ENCODE results near the gene AXIN2. TPM values are rescaled to one million over a fixed set of nuclear protein-coding genes. Genes with fewer than 3 reads are reported as not detected.
A peak's percentile ranks its signal among the peaks of the same experiment; 100 is the strongest.

AXIN2 gene
- total and polyA plus RNA-seq, 7 donors: 6.0 to 16.1 (median 9.6) TPM

DNA sequence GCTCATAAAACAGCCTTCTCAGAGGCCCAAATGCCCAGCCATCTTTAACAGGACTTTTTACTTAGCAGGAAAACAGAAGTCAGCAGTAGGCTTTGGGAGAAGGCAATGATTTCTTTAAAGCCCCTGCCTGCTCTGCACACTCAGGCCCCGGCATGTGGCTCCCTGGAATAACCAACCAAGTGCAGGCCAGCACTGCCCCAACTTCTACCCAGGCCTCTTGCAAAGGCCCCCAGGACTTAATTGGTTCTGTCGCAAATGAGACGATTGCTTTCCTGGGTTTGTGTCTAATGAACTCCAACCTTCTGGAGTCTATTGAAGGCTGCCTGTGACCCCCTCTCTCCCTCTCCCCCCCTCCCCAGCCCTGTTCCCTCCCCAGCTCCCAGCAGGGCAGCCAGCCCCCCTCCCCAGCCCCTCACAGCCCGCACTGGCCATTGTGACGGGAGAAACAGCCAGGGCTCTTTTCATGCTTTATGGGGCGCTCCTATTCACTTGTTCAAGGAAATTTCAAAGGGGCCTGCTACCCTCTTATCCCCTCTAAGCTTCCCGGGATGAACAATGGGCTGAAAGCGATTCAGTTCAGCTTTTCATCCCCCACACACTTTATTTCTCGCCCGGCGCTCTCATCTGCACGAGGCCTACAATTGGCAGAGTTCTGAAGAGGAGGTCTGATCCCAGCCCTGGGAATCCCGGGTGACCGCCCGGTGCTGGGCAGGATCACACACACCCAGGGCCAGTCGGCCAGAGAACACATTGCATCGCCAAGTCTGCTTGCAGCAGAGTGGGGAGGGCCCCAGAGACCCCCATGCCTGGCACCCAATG is 15.5 kb downstream of the AXIN2 start:
- Histone ChIP-seq H3K9me3 (no peaks in the 10 kb centered on the region), H3K27ac (peak overlapping the region; percentile 19 to 79 (median 66)), H3K36me3 (peaks cover 0 to 19% (median under 1%) of the 10 kb centered on the region in 4 donors), H3K27me3 (no peaks in the 10 kb centered on the region), H3K4me3 (no peak overlapping the region), H3K4me1 (peaks cover 0 to 55% (median 47%) of the 10 kb centered on the region in 4 donors)
- 59 to 87% methylated on average over 17 of the region's 17 CpGs for WGBS, 2 donors
- intact Hi-C loops (cut with DNase I): no loop called here
- no peak for TF ChIP-seq POLR2AphosphoS5 (IDR thresholded peaks at IDR 0.05)
- DNase-seq: peak; percentile 53

GRCh38 chr17:65544672-65545071 is 16.8 kb downstream of the AXIN2 start:
- peaks cover 0 to 29% (median 5%) of the 10 kb centered on the region in 4 donors for H3K36me3 ChIP-seq
- H3K4me1 ChIP-seq: peaks cover 0 to 59% (median 45%) of the 10 kb centered on the region in 4 donors
- H3K4me3 ChIP-seq: no peak overlapping the region
- peak overlapping the region in 2 of 4 donors; percentile 77 to 79 for H3K27ac ChIP-seq
- no peaks in the 10 kb centered on the region for H3K9me3 ChIP-seq
- TF ChIP-seq POLR2A (IDR thresholded peaks at IDR 0.05) (no peak), POLR2AphosphoS5 (IDR thresholded peaks at IDR 0.05) (no peak), CTCF (IDR thresholded peaks at IDR 0.05) (no peak), EP300 (IDR thresholded peaks at IDR 0.05) (no peak)
- 52 to 78% methylated on average over 11 of the region's 11 CpGs for WGBS, 2 donors
- H3K27me3 ChIP-seq: no peaks in the 10 kb centered on the region
- no peak for DNase-seq
- intact Hi-C loops (cut with DNase I): no loop called here

GRCh38 chr17:65542610-65543009 is 18.8 kb downstream of the AXIN2 start:
- Histone ChIP-seq H3K36me3 (peaks cover 6 to 28% (median 10%) of the 10 kb centered on the region in 4 donors), H3K27me3 (no peaks in the 10 kb centered on the region), H3K27ac (no peak overlapping the region), H3K9me3 (no peaks in the 10 kb centered on the region), H3K4me3 (no peak overlapping the region), H3K4me1 (peaks cover 0 to 66% (median 52%) of the 10 kb centered on the region in 4 donors)
- no peak for DNase-seq
- TF ChIP-seq EP300 (IDR thresholded peaks at IDR 0.05) (no peak), POLR2AphosphoS5 (IDR thresholded peaks at IDR 0.05) (no peak), POLR2A (IDR thresholded peaks at IDR 0.05) (no peak), CTCF (IDR thresholded peaks at IDR 0.05) (no peak)
- intact Hi-C loops (cut with DNase I): no loop called here

DNA sequence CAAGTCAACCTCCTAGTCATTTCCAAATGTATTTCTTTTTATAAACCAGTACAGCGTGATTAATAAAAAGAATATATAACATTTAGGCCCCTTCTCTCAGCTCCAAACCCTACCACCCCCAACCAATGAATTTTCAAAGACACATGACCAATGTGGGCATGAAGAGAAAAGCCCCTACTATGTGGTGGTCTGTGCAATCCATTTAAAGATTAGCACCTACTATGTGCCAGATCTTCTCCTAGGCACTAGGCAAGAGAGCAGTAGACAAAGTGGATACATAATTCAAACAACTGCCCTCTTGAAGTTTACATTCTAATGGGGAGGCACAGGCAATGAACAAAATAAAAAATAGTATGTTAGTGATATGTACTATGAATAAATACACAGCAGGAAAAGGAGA is 19.4 kb downstream of the AXIN2 start:
- intact Hi-C loops (cut with DNase I): no loop called here
- DNase-seq: no peak
- Histone ChIP-seq H3K27ac (no peak overlapping the region), H3K27me3 (no peaks in the 10 kb centered on the region), H3K9me3 (no peaks in the 10 kb centered on the region), H3K36me3 (peaks cover 11 to 34% (median 15%) of the 10 kb centered on the region in 4 donors), H3K4me1 (peaks cover 0 to 60% (median 47%) of the 10 kb centered on the region in 4 donors), H3K4me3 (no peak overlapping the region)
- TF ChIP-seq POLR2AphosphoS5 (IDR thresholded peaks at IDR 0.05) (no peak), CTCF (IDR thresholded peaks at IDR 0.05) (no peak), POLR2A (IDR thresholded peaks at IDR 0.05) (no peak), EP300 (IDR thresholded peaks at IDR 0.05) (no peak)
- WGBS, 2 donors: 64 to 90% methylated on average over 1 of the region's 1 CpG

DNA sequence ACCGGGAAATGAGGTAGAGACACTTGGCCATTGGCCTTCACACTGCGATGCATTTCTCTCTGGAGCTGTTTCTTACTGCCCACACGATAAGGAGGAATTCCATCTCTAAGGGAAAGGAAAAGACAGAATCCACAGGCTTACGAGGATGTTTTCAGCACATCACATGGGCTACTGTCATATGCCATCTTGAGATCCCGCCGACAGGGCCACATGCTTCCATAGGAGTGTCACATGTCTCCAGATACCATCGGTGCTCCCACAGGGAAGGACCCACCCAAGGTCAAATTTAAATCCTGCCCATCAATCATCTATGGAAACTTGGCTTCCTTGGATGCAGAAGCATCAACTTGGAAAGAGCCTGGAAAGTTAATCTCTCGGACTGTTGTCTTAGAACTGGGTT is 20.0 kb downstream of the AXIN2 start:
- no peak for DNase-seq
- H3K36me3 ChIP-seq: peaks cover 17 to 40% (median 21%) of the 10 kb centered on the region in 4 donors
- no peak overlapping the region for H3K4me3 ChIP-seq
- peaks cover 0 to 54% (median 41%) of the 10 kb centered on the region in 4 donors for H3K4me1 ChIP-seq
- WGBS, 2 donors: 86 to 90% methylated on average over 8 of the region's 8 CpGs
- TF ChIP-seq POLR2A (IDR thresholded peaks at IDR 0.05): no peak
- no peak for TF ChIP-seq POLR2AphosphoS5 (IDR thresholded peaks at IDR 0.05)
- no peak for TF ChIP-seq CTCF (IDR thresholded peaks at IDR 0.05)
- no peak for TF ChIP-seq EP300 (IDR thresholded peaks at IDR 0.05)
- no peaks in the 10 kb centered on the region for H3K9me3 ChIP-seq
- intact Hi-C loops (cut with DNase I): no loop called here
- H3K27ac ChIP-seq: no peak overlapping the region
- no peaks in the 10 kb centered on the region for H3K27me3 ChIP-seq

Measured in sigmoid colon (tissue), 7 donors.